Heart left ventricle (tissue), 13 donors: ENCODE results near the gene OPCML.

Source experiments
- POLR2A ChIP-seq, 2 donors: fragments of 450-650 bp; IDR thresholded peaks; one replicate each; pipeline ENCODE4 v1.6.1; 2017; ENCODE audit warnings: antibody characterized with exemption in 2 of 2, mild to moderate bottlenecking in 2 of 2, moderate library complexity in 2 of 2
- TF ChIP-seq, protein P1 (sequence below), 12 donors: fragments of 200-600 bp; sonication (generic) in 4 of 12; IDR thresholded peaks; one replicate each; pipeline versions ENCODE4 v1.5.0 to v1.8.0; 2018 to 2022; ENCODE audit warnings: antibody characterized with exemption in 12 of 12, mild to moderate bottlenecking in 5 of 12
- donor health status: ischemic (EF 13 %, LVEDD 7.1; RV severe dilation, severe dysfunction).
- donor health status: DM: no; HTN: yes; CAD: no.
- donor health status: DM: no; HTN: no; CAD: no.
- donor health status: ischemic (EF 25% LVEDD 6.9; RV normal size, moderate dysfunction).
- donor health status: ischemic (EF 25% LVEDD 5.7; RV mildly dilated, moderate dysfunction).
- donor health status: ischemic (EF 35%, LVEDD 5.7; RV mildly dilated, moderate dysfunction).
- donor health status: nonischemic (EF 11% LVEDD 7.7; RV severe dilation, severe dysfunction).
- donor health status: DM: yes; HTN: yes; CAD: no.
- donor health status: PGD.
- donor health status: ischemic (EF 29% LVEDD 5.4; RV normal size, mild dysfunction).
- donor health status: nonischemic (EF 23%, LVEDD 6.1; RV moderate dilation, normal function).

DNA sequence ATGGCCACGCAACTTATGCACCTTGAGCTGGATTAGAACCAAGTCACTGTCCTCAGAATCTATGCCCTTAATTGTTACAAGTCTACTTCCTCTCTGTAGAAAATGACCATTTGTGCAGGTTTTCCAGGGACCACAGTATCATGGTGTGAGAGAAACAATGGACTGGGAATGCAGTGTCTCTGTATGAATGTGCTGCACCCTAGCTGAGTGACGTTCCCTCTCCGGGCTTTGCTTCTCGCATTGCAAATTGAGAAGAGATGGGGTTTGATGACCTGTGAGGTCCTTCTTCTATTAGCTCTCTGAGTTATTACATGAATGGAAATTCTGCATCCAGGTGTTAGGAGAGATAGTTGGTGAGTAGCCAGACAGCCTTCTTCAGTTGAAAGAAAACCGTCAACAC, 1109.6 kb downstream of the OPCML start:
- TF ChIP-seq, protein P1, sequence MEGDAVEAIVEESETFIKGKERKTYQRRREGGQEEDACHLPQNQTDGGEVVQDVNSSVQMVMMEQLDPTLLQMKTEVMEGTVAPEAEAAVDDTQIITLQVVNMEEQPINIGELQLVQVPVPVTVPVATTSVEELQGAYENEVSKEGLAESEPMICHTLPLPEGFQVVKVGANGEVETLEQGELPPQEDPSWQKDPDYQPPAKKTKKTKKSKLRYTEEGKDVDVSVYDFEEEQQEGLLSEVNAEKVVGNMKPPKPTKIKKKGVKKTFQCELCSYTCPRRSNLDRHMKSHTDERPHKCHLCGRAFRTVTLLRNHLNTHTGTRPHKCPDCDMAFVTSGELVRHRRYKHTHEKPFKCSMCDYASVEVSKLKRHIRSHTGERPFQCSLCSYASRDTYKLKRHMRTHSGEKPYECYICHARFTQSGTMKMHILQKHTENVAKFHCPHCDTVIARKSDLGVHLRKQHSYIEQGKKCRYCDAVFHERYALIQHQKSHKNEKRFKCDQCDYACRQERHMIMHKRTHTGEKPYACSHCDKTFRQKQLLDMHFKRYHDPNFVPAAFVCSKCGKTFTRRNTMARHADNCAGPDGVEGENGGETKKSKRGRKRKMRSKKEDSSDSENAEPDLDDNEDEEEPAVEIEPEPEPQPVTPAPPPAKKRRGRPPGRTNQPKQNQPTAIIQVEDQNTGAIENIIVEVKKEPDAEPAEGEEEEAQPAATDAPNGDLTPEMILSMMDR (IDR thresholded peaks at IDR 0.05): no peak
- TF ChIP-seq POLR2A (IDR thresholded peaks at IDR 0.05): no peak
